Gastrocnemius medialis (tissue), 4 donors: ENCODE measurements around the gene PAX8.

Experiments used
- POLR2A ChIP-seq, 2 donors: fragments of 450-650 bp; IDR thresholded peaks; one replicate each; pipeline ENCODE4 v1.6.1; 2017; ENCODE audit warnings: antibody characterized with exemption in 2 of 2, mild to moderate bottlenecking in 2 of 2, moderate library complexity in 2 of 2
- TF ChIP-seq, protein P1 (sequence below), 5 experiments: fragments of 450-650 bp in 3 of 5; fragments of 200-600 bp in 2 of 5; sonication (generic) in 2 of 5; IDR thresholded peaks in 4 of 5; conservative IDR thresholded peaks in 1 of 5; 1 replicate in 4 of 5; 2 replicates in 1 of 5; pipeline ENCODE4 v1.5.1; 2016 to 2019; ENCODE audit warnings: antibody characterized with exemption in 5 of 5, mild to moderate bottlenecking in 3 of 5, moderate library complexity in 3 of 5

GRCh38 chr2:113206251-113206650 lies 72.5 kb downstream of the PAX8 start:
- TF ChIP-seq, protein P1, sequence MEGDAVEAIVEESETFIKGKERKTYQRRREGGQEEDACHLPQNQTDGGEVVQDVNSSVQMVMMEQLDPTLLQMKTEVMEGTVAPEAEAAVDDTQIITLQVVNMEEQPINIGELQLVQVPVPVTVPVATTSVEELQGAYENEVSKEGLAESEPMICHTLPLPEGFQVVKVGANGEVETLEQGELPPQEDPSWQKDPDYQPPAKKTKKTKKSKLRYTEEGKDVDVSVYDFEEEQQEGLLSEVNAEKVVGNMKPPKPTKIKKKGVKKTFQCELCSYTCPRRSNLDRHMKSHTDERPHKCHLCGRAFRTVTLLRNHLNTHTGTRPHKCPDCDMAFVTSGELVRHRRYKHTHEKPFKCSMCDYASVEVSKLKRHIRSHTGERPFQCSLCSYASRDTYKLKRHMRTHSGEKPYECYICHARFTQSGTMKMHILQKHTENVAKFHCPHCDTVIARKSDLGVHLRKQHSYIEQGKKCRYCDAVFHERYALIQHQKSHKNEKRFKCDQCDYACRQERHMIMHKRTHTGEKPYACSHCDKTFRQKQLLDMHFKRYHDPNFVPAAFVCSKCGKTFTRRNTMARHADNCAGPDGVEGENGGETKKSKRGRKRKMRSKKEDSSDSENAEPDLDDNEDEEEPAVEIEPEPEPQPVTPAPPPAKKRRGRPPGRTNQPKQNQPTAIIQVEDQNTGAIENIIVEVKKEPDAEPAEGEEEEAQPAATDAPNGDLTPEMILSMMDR (IDR thresholded peaks at IDR 0.05 in 4 of 5, conservative IDR thresholded peaks at IDR 0.05 in 1 of 5), result no peak
- TF ChIP-seq POLR2A (IDR thresholded peaks at IDR 0.05), result no peak
